ENCODE data around the gene RAB24.

DNA sequence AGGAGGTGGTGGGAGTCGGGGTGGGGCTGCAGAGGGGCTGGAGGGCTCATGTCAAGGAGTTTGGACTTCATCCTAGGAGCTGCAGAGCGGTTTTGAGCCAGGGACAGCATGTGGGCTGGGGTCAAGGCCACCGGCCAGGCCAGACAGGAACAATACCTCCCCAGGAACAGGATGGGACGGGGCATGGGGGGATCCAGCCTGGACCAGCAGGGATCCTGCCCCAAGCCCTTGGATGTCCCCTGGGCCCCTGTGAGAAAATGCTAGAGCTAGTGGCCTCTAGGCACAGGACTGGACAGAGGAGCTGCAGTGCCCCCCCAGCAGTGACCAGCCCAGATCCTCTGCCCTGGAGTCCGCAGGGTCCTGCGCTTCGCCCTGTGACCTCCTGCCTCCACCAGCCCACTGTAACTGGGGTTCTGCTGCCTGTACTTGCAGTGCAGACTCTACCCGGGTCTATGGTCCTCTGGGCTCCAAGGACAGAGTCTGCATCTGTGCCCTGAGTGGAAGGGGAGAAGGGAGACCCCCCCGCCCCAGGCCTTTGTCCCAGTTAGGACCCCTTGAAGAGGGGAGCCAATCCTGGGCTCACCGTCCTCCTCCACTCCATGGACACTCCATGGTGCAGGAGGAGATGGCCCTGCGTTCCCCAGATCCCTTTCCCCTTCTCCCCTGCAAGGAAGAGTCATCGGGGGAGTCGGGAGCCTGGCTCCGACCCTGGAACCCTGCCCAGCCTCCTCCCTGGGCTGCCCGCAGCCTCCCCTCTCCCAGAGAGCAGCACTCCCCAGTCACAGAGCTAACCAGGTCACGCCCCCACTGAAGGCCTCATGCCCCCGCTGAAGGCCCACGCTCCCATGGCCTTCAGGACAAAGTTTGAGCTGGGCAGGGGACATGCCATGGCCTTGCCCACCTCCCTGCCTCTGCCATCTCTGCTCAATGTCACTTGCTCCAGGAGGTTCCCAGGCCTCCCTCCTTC is 11.1 kb upstream of the RAB24 start:
- TF ChIP-seq EZH2 (IDR thresholded peaks at IDR 0.05; ENCODE audit: low read depth, unreplicated experiment): no peak
- TF ChIP-seq, protein P1, sequence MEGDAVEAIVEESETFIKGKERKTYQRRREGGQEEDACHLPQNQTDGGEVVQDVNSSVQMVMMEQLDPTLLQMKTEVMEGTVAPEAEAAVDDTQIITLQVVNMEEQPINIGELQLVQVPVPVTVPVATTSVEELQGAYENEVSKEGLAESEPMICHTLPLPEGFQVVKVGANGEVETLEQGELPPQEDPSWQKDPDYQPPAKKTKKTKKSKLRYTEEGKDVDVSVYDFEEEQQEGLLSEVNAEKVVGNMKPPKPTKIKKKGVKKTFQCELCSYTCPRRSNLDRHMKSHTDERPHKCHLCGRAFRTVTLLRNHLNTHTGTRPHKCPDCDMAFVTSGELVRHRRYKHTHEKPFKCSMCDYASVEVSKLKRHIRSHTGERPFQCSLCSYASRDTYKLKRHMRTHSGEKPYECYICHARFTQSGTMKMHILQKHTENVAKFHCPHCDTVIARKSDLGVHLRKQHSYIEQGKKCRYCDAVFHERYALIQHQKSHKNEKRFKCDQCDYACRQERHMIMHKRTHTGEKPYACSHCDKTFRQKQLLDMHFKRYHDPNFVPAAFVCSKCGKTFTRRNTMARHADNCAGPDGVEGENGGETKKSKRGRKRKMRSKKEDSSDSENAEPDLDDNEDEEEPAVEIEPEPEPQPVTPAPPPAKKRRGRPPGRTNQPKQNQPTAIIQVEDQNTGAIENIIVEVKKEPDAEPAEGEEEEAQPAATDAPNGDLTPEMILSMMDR (conservative IDR thresholded peaks at IDR 0.05; ENCODE audit: low read depth in 2 of 2): no peak

Measured in GM23338 (cell line).